Activated CD4-positive, alpha-beta T cell treated with anti-CD3 and anti-CD28 coated beads for 4 hours (primary cell): ENCODE data around the gene KRT34.
A peak's percentile ranks its signal among the peaks of the same experiment; 100 is the strongest.
"Not testable (repeated sequence)": the region's sequence is repeated elsewhere in the genome, so short reads cannot be mapped to it uniquely, and the experiment has no call there.

Experiments
- DNase-seq, 2 donors: peaks; one replicate each; pipeline ENCODE4 v3.0.0-alpha.2; 2020

KRT34 gene

DNA sequence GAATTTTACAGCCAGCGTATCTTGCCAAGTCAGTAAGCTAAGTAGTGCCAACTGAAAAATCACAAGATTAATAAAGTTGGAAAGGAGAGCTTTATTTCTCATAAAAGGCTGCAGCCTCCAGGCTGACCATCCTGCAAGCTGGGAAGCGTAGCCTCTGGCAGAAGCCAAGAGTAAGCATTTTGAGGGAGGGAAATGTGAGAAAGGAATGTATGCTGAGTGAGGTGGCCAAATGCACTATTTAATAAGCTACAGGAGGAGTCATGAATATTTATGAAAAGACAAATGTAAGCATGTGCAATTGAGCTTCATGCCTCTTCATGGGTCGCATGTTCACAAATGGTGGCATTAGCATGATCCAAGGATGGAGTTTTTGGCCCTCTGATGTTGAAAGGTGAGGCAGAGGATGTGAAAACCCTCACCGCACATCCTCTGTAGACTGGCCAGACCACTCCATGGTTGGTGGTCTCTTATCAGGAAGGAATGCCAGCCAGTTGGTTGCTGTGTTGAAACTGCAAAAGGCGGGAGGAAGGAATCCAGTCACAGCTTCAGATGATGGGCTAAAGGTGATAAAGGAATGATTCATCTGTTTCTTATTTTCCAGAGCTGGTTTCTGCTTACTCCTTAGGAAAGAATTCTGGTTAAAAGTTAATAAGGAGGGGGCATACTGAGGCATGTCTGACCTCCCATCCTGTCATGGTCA lies 21.7 kb downstream of the KRT34 start:
- no peak for DNase-seq

DNA sequence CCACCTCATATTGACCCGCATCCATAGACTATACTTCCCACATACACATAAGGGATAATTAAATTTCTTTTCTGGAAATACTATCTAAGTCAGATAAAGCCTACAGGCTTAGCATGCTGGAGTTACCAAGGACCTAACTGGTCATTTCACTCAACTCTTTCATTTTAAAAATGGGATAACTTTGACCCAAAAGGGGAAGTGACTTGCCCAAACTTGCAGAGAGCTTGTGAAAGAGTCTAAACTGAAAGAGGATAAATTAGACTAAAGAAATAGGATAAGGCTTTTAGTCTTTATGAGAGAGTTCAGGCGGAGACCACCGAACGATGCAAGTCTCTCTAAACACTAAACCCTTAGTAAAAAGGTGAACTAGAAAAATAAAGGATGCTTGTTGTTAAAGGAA lies 27.6 kb downstream of the KRT34 start:
- no peak for DNase-seq

DNA sequence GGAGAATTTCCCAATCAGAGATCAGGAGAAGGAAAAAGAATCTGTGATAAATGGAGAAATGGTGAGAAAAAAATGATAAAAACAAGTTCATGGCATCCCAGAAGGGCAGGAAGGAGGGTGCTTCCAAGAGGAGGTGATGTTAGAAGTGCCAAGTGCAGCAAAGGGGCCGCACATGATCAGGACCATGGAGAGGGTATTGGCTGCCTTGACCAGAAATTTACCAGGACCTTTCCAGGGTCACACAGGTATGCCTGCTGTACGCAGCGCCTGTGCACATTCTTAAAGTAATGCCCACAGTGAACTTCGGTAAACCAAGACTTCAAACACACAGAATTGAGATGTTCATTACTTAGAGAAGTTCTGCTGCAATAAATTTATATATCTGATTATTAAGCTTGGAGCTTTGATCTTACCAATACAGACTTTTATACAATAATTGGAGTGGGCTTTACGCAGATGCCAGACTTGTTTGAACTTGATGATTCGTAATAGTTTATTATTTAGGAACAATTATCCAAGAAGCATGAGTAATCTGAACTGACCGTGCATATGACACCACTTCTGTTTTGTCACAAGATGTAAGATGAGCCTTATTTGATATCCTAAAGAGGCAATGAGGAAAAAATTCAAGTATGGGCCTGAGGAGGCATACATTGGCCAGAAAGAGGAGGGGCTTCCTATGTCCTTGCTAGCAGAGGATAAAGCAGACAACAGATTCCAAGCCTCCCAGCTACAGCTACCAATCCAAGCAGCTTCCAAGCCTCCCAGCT lies 29.3 kb downstream of the KRT34 start:
- no peak for DNase-seq

DNA sequence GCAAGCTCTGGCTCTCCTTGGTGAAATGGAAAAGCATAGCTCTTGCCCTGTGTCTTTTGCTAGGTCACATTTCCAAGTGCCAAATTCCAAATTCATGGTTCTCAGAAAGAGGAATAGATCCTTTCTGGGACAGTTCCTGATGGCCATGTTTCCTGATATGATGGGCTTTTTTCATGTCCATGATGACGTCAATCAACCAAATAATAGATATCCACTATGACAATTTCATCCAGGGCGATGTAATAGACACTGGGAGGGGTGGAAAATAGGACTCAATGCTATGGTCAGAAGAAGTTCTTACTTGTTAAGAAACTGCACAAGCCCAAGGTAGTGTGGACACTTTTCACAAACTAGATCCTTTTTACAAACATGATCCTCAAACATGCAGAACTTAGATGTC lies 30.9 kb downstream of the KRT34 start:
- no peak for DNase-seq

DNA sequence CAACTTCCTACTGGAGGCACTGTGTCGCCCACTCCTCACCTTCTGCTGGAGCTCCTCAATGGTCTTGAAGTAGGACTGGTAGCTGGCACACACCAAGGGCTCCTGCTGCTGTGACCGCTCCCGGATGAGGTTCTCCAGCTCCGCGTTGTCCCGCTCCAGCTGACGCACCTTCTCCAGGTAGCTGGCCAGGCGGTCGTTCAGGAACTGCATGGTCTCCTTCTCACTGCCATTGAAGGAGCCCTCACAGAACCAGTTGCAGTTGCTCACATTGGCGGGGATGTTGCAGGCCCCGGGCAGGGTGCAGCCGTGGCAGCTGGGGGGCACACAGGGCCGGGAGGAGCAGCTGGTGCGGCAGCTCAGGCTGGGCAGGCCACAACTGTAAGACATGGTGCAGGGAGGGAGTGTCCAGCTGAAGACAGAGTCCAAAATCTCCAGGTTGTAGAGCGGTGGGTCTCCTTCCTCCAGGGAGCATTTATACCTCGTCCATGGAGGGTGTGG lies 31.7 kb downstream of the KRT34 start, which contains the start of gene KRT33A:
Gene KRT33A (minus strand): TSS at position 448 of the 498 bp plus-strand sequence. CDS start 61 bp downstream, at position 387.
- DNase-seq, result not testable (repeated sequence)

DNA sequence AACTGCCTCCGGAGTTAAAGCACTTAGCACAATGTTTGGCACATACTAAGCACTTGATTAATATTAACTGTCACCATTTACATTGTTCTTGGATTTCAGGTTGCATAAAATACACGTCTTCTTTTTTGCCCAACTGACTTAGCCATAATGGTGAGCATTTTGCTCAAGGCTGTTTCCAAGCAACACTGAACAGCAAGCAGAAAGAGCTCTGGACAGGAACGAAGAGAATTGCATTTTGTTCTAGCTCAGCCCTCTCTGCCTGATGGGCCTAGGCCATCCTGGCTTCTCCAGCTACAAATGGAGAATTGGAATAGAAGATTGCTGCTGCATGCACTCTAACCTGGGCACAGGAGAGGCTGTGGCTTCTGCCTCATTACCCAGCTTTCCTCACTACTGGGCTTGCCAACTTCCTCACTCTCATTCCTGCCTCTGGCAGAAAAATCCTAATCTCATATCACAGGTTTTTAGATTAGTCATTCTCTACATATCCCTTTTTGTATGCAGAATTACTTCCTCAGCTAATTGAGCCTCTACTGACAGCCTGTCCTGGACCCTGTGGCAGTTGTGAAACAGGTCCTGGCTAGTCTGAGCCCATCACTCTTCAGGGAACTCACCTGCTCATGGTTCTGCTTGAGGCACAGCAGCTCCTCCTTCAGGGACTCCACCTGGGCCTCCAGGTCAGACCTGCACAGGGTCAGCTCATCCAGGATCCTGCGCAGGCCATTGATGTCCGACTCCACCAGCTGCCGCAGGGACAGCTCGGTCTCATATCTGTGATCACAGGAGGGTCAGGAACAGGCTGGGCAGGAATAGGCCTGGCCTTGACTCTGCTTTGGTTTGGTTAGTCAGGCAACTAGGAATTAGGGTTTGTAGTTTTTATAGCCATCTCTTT lies 34.0 kb downstream of the KRT34 start:
- DNase-seq, result no peak

DNA sequence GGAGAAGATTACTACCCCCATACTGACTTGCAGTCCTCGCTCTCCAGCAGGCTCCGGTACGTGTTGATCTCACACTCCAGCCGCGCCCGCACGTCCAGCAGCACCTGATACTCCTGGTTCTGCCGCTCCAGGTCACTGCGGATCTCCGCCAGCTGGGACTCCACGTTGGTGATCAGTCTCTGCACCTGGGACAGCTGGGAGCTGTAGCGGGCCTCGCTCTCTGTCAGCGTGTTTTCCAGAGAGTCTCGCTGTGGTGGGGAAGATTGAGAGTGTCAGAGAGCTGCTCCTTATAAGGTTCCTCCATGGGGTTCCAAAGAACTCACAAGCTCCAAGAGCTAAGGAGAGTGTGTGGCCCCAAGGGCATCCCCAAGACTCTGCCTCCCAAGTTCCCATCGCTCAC lies 35.7 kb downstream of the KRT34 start:
- DNase-seq, result not testable (repeated sequence)

DNA sequence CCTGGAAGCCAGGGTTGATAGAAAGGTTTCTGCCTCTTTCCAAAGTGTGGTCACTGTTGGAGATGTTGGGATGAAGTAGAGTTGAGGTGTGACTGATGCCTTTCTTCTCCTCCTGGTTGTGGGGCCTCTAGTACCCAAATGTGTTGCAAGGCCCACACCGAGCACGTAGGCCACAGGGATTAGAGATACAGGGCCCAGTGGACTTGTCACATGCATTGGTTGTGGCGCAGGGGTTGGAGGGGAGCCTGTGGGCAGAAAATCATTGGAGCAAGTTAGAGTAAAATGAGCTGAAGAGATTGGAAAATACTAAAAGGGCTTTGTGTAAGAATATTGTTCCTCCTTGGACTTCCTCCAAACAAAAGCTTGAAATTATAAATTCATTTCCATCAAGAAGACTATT lies 36.1 kb downstream of the KRT34 start:
- no peak for DNase-seq

DNA sequence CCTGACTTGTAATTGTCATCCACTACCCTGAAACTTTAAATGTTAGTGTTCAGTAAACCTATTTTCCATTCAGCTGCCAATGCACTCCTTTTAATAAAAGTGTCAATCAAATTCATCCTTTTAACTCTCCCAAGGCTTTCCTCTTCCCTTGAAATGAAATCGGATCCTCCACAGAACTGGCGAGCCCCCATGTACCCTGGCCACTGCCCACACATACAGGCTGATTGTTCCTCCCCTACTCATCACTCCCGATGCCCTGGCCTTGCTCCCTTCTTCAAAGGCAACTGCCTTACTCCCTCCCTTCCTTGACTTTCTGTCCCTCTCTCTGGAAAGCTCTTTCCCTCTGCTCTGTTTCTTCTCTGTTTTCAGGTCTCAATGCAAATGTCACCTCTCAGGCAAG lies 39.1 kb downstream of the KRT34 start:
- DNase-seq, result no peak

DNA sequence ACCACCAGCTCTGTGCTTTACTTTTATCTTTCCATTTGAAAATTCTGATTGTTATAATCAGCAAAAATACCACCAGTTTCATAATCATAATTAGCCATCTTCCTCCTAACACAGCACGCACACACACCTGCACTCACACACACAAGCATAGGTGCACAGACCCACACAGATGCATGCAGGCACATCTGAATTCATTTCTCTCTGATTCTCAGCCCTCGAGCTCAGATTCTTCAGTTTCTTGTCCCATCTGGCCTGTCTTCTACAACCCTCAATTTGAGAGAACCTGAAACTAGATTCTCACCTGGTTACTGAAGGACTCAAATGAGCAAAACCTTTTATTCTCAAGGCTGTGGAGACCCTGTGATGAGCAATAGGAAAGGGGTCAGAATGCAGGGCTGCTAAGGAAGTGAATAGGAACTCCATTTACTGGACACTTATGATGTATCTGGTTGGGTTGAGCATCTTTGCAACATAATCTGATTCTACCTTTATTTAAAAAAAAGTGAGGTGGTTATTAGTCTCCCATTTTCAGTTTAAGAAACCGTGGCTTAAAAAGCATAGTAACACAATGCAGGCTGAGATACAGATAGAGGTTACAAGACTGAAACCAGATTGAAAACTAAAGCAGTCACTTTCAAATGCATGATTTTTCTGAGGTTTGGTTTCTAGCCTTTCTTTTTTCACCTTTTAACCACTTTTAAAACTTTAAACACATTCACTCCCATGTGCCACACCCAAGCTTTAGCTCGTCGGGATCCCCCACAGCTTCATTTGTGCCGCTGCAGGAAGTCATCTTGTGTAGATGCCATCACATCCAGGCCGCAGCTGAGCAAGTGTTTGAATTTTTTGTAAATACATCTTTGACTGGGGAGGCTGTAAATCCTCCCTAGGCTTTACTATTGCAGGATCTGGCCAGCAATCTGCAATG lies 40.9 kb downstream of the KRT34 start:
- DNase-seq, result peak; percentile 25 to 27

DNA sequence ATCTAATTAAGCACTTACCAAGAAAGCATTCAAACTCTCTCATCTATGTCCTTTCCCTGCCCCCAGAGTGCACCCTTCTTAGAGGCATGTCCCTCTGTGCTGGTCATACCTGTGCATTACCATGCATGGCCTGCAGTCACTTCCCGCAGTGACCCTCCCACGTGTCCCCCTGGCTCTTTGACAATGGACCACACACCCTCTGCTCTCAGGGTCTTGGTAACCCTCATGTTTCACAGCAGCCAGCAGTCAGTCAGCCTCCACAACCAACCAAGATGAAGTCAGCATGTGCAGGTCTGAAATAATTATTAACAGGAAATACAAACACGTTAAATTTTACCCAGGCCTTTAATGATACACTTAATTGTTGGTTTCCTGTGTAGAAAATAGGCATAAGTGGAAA lies 41.6 kb downstream of the KRT34 start:
- DNase-seq, result no peak

DNA sequence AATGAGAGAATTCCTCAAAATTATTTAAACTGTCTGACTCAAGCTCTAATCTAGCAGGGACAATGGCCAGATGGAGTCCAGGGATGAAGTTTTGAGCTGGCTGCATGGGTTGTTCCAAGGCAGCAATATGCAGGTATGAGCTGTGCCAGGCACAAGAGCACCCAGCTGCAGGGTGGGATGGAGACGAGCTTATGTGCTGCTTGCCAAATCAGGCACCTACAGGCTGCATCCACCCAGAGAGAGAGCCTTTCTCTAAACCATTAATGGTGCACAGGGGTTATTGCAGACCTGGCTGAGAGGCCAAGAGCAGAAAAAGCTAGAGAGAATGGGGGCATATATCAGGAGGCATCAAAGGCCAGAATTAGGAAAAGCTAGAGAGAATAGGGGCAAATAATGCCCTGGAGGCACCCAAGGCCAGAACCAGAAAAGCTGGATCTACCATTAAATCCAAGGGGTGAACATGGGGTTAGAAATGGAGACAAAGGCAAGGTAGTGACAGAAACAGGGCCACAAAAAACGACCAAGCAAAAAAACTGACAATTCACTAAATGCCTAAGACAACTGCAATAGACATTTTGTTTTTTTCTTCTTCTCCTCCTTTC lies 42.4 kb downstream of the KRT34 start:
- no peak for DNase-seq

DNA sequence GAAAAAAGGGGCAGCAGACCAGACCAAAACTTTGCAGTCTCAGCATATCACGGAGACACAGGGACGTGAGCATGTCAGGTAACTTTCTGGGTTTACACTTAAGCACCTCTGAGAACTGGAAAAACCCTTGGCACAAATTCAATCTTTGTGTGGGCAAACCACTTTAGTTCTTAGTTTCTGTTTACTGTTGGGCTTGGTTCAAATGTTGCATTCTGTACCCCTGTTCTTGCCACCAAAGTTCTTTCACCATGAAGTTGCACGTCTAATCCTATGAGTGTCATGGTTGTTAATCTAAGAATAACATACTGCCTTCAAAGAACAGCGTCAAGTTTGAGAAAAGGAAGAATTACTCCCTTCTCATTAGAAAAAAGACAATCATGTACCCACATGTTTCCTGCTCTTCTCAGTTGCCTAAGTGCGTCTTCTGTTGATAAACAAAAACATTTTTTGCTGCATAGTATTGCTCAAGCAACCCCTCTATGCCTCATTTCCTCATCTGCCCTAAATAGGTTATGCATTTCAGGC lies 43.1 kb downstream of the KRT34 start:
- peak; percentile 29 to 42 for DNase-seq

DNA sequence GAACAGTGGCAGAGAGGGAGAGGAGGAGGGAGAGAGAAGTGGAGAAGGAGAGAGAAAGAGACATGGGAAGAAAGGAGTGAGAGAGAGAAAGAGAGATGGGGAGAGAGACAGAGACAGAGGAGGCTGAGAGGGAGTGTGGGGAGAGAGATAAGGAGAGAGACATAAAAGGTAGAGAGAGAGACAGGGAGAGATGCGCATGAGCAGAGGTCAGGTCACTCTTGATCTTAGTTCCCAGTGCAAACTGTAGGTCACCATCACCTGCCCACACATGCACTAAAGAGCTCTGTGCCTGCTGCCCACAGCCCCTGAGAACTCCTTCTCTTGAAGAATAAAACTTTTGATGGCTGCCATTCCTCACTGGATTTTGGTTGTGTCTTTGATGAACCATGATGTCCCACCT lies 46.4 kb downstream of the KRT34 start:
- no peak for DNase-seq

DNA sequence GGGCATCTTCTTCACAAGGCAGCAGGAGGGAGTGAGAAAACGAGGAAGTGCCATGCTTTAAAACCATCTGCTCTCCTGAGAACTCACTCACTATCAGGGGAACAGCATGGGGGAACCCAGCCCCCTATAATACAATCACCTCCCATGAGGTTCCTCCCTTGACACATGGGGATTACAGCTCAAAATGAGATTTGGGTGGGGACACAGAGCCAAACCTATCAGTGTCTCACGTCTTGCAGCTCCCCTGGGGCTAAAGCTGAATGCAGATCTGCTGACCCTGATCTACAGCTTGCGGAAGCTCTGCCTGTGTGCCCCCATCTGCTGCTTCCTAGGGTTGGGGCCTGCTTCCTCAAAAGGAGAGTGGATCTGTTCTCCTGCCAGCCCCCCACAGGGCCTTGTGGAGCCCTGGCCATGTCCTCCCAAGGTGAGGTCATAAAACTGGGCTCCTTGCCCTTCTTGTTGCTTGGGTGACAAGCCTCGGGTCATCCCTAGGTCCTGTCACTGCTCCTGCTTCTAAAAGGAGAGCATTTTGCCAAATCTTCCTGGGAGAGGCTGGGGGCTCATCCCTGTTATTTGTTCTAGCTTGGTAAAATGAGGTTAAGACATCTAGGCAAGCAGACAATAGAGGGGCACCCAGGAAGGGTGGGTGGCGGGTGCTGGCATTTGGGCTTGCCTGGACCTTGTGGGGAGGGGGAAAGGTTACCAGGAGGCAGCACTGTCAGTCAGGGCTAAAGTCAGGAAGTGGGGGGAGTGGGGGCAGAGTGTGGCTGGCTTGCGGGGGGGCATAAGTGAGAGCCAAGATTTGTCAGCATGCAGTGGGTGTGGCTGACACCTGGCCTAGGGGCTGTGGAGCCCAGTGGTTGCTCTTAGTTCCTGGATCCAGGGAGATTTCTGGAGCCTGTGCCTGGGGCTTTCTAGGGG lies 47.5 kb downstream of the KRT34 start:
- no peak for DNase-seq

DNA sequence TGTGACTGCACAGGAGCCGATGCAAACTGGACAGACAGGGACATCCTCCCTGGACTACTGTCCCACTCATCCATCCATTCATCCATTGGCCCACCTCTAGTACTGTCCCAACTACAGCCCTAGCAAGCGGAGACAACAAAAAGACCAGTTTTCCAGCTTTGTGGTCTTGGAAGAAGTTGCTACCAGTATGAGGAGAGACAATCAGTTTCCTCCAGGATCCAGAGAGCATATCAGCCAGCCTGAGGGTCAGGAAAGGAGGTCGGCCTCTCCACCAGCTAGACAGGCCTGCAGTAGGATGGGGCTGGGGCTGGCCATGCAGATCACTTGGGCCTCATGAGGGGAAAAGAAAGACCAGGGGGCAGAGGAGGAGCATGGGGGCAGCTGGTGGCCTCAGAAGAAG lies 48.3 kb downstream of the KRT34 start:
- DNase-seq, result no peak

DNA sequence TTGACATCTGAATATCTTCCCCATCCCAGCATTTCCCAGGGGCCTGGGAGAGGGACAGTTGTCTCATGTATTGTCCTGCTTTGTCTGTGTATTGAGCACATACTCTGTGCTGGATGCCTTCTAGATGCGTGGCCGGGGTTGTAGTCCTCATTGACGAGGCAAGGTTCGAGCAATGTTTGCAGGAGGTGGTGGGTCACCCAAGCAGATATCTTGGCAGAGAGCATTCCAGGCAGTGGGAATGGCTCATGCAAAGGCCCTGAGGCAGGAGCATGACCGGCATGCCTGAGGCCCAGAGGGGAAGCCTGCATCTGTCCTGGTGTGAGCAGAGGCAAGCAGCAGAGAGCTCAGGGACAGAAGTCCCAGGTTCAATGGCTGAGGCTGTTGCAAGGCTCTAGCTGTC lies 49.0 kb downstream of the KRT34 start:
- DNase-seq, result no peak

DNA sequence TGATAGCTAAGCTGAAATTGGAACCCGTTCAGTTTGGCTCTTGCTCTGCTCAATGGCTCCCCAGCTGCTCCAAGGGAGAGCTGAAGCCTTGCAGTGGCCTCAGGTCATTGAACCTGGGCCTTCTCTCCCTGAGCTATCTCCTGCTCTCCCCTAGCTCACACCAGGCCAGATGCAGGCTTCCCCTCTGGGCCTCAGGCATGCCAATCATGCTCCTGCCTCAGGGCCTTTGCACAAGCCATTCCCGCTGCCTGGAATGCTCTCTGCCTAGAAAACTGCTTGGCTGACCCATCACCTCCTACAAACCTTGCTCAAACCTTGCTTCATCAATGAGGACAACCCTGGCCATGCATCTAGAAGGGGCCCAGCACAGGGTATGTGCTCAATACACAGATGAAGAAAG lies 49.9 kb downstream of the KRT34 start:
- no peak for DNase-seq

DNA sequence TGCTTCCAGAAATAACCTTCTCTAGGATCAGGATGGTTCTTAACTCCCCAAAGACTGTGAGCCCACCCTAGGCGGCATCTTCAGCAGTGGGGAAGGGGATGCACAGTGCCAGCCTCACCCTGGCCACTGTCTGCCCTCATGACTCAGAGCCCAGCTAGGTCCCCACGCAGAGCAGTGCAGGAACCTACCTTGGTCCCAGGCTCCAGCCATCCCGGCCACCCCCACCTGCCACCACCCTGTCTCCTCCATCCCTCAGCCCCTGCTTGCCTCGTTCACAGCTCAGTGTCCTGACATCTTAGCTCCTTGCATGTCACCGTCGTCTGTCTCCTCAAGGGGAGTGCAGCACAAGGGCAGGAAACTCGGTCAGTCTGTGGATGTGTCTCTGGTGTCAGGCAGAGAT lies 50.5 kb downstream of the KRT34 start:
- DNase-seq, result no peak

DNA sequence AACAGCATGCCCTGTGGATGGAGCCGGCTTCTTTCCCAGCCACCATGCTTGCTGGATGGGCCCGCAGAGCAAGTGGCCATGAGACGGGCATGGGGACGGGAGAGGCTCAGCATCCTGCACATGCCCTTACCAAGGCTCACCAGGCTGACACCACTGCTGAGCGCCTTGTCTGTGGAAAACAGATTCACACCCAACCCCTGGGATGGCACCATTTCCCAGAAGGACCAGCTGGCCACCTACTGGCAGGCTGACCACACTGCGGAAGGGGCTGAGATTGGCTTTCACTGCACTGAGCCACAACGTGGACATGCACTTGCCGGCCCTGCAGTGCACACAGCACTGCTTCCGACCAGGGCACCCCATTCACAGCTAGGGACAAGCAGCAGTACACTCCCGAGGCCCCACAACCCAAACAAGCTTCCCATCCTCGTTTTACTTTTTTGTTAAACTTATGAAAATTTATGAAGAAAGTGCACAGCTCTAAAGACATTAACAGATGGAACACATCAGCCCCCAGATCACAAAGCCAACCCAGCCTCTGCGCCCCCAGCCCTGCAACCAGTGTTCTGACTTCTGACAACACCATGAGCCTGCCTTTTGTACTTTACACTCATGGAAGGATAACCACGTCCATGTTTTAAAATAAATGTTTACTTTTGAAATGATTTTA lies 52.7 kb downstream of the KRT34 start:
- no peak for DNase-seq
